NCI-H128 (cell line): ENCODE measurements around the gene POLR1A.

Source experiments
- DNase-seq: peaks from one replicate; lab custom pipeline; 2025; ENCODE audit not compliant: unreplicated experiment; lab: John Stamatoyannopoulos, UW

The POLR1A gene

DNA sequence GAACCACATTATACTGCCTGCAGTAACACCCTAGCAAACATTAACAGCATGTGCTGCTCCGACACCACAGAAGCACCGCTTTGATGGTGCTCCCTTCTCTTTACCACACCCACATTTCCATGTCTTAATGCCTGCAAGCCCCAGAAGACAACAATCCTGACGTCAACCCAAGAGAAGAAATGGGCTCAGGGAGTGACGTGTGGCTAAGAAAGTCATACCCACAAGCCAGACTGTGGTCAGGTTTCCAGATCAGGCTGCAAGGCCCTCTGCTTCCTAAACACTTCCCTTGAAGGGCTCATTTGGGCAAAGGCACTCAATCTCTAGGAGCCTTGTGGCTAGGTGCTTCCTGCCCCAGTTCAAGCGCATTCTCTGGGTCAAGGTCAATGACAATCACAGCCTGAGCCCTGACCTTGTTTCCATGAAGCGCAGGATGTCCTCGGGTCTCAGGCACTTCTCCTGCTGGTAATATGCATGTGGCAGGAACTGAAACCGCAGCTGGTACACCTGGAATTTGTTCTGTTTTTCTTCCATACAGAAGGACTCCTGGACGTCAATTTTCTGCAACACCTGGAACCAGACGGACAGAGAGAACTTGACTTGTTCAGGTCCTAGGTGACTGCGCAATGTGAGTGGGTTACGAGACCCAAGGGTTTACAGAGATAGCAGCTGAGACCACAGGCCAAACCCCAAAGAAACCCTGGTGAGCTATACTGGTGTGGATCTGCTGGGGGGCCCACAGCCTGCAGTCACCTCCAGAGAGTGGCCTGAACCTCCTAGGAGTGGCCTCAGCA is 67.2 kb downstream of the POLR1A start:
- DNase-seq, result no peak

DNA sequence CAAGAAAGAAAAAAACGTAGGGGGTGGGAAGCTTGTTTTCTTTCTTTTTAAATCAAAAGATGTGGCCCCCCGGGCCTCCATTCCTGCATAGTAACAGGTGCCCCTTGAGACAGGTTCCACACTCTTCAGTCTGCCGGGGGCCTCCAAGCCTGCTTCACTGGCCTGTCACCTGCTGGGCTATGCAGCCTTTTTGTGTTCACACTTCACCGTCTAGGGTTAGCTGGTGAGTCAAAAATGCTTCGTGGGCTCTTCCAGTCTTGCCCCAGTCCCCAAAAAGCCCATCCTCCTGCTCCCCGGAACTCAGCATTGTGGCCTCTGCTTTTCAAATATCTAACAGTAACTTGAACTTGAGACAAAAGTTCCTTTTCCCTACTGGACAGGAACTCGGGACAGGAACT is 67.9 kb downstream of the POLR1A start:
- no peak for DNase-seq

DNA sequence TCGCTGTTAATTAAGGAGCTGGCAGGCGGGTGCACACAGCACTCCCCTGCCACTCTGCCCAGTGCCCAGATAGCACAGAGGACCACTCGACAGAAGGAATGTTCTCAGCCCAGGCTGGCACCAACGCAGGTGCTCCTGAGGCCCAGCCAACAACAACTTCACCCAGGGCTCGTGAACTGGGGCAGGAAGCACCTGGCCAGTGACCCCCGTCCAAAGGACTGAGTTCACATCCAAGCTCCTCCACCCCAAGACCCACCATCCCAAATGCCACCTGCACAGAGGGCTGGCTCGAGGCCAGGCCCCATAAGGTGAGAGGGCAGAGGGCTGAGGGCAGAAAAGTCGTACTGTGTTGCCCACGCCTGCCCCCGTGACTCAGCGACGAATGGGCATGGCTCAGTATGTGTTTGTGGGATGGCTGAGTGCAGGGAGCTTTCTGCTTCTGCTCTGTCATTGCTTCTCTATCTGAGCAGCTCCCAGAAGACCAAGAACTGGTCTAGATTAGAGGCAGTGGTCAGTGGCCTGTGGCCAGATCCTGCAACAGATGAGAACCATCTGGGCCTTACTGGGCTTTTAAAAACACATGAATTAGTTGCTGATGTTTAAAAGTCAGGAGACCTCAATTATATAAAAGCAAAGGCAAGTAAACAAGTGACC is 68.4 kb downstream of the POLR1A start:
- DNase-seq, result no peak

DNA sequence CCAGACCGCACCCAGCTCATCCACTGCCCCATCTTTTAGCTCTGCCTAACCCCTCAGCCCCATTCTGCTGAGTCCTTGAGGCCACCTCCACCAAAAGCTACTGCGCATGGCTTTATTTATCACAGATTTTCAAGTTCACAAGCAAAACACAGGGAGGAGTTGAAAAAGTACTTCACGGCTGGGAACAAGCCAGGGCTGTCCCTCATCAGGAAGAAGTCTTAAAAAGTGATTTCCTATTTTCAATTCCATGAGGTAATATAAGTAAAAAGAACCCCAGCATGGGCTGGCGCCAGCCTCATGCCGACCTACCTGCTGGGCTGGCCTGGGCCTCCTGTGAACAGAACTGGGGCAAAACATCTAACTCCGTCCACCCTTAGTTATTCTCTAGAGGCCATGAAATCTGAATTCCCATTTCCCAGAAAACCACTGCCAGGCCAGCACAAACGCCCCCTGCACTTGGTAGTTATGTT is 69.0 kb downstream of the POLR1A start:
- DNase-seq, result no peak

DNA sequence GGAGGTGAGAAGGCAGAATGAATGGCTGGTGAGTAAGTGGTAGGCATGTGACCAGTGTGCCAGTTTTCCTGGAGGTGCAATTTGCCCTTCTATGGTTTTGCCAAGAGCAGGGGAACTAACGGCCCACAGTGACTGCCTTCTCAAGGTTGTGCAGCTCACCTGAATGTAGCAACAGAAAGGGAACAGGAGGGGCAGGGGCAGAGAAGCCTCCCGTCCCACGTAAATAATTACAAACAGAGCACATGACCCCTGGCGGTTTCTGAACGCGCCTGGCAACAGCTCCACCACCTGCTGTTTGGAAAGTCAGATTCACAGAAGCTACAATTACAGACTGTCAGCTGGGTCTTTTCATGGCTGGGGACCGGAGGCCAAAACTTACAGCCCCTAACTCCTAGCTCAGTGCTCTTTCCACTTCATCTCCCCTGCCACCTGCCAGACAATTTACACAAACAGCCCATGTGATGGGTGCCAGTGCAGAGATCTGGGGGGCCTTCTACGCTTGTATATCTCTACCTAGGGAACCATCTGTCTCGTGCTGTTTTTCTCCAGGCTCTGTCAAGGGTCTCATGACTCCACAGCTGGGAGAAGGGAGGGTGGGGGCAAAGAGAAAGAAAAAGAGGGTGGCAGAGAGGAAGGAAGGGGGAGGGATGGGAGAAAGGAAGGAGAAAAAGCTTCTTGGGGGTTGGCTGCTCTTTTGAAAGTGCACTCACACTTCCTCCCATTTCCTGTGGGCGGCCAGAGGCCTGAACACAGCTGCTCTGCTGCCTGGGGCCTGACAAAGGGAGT is 69.6 kb downstream of the POLR1A start:
- peak; percentile 69 for DNase-seq

DNA sequence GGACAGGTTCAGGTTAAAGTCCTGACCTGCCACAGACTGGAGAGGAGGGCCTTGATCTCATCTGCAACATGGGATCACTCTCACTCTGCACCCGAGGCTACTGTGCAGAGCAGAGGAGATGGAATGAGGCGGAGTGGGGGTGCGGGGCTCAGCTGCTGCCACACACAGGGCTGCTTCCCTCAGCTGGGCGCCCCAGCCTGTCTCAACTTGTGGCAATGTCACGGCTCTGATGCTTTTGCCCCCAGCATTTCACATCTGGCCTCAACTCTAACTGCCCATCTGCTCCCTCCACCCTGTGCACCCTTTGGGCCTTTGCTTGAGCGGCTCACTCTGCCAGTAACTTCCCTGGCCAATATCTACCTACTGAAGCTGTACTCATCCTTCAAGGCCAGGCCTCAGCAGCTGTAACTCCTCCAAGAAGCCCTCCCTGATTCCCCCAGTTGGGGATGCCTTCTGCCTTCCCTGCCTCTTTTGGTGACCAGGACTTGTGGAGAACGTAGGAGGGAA is 70.3 kb downstream of the POLR1A start:
- no peak for DNase-seq

DNA sequence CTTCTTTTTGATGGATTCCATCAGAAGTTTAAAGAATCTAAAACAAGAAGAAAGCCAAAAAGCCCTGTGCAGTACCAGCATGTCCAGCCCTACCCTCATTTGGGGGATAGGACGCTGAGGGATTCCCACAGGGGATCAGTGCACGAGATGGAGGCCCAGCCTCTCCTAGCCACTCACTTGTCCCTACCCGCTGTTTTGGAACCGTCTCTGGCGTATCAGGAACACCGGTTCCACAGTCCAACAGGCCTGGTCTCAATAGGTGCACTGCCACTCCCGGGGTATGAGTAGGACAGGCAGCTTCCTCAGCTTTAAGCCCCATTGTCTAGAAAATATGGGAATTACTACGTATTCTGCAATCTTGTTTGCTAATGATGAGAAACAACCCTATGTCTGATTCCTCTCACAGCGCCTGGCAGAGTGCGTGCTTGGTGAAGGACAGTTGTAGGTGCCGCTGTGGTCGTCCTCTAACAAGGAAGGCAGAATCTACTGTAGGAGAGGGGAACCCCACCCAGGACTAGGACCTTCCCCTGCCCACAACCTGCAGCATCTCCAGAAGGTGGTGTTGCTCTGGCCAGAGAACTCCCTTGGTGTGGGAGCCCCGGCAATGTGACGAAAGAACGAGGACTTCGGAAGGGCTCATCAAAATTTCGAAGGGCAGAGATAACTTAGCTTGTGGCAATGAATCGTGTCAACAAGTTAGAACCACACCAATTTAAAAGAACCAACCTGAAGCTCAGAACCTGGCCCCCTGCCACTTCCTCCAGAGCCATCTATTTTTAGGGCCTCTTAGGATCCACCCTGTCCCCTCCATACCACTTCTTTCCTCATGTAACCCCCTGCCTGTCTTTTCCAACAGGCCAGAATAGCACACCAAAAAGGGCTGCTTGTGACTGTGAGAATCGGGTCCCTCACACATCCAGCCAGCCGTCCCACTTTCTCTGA is 71.7 kb downstream of the POLR1A start:
- no peak for DNase-seq

DNA sequence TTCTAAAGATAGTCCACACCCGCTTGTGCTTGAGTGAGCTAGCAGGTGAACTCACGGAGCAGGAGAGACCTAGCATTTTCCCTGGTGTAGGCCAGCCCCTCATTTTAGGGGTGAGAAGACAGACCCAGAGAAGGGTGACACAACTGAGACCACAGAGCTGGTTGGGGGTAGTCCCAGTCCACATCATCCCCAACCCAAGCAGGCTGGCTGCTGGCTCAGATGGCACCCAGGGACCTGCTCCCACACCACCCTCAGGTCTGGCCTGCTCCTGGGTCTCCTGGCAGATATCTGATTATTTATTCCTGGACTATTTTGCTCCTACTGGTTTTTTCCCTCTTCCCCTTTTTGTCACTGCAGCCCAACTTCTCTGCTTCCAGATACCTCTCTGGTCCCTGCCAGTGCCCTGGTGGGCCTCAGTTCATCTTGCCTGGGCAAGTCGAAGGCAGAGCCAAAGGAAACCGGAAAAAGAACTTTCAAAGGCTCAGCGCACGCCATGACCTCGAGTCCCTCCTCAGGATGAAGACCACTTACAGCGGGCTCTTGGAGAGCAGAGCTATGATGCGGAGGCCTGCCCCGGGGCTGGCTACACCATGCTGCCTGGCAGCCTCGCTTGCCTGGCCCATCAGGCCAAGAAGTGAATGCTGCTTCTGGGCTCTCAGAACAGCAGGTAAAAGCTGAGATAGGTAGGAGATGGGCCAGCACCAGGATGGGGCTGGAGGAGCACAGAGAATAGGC is 72.7 kb downstream of the POLR1A start:
- no peak for DNase-seq

DNA sequence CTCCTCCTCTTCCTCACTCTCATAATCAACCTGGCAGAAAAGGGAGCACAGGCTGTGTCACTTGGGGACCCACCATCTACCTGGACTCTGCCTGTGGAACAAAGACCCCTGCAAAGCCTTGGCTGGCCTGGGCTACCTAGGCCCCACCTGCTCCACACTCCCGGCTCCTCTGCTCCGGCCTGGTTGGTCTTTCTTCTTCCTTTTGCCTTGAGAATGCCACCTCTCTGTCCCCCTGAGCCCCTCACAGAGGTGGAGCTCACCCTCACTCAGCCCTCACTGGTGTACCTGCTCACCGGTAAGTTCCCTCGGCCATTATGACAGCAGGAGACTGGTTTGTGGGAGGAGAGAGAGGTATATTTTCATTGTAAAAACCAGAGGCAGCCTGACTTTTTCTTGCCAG is 74.1 kb downstream of the POLR1A start:
- DNase-seq, result no peak

DNA sequence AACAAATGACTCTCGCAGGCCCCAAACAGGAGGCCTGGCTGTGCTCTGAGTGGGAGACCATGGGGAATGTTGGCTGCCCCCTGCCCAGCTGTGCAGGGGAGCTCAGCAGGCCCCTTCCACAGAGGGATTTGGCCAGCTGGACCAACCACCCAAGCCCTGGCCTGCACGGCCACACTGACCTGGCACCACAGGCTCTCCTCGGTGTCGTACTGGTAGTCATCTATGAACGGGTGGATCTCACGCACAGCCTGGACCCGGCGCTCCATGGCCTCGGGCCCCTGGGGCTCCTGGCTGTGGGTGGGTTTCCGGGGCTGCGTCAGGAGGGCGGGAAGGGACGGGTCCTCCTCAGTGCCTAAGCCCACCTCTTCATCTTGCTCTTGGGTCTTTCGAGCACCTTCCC is 74.5 kb downstream of the POLR1A start:
- no peak for DNase-seq

DNA sequence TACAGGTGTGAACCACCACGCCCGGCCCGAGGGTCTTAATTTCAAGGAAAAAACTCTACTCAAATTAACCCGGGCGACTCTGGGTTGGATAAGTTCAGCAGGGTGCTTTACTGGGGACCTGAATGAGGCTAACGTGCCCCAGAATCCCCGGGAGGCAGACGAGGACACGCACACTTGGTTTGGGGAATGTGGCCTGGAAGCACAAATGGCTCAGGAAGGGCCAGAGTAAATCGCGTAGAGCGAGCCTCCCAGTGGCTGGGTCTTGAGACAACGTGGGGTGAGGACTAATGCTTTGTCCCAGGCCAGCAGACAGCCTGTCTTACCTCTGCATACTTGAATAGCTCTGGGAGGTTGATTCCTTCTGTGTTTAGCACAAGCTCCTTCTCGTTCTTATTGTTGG is 75.8 kb downstream of the POLR1A start:
- DNase-seq, result no peak

DNA sequence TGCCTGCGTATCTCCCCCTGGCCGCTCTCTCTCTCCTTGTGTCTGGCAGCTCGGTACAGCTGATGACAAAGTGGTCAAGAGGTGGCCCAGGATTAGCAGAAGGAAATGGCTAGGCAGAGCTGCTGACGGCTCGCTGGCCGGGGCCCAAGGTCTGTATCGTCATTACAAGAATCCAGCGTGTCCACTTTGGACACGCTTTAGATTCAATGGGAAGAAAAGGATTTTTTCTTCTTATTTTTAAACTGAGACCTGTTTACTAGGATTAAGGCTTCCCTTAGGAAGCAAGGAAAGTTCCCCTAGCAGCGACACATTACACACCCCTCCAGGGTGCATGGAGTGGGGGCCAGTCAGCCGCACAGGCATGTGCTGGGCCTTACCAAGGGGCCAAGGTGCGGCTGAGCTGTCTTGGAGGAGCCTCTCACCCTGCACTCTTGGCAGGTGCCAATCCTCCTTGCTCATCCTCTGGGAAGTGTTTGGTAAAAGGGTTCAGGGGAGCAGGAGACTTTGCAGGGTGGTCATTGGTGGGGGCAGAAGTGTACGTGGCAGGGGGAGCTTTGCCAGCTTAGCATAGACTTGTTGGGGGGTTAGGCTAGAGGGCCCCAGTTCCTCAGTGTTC is 76.8 kb downstream of the POLR1A start:
- no peak for DNase-seq

DNA sequence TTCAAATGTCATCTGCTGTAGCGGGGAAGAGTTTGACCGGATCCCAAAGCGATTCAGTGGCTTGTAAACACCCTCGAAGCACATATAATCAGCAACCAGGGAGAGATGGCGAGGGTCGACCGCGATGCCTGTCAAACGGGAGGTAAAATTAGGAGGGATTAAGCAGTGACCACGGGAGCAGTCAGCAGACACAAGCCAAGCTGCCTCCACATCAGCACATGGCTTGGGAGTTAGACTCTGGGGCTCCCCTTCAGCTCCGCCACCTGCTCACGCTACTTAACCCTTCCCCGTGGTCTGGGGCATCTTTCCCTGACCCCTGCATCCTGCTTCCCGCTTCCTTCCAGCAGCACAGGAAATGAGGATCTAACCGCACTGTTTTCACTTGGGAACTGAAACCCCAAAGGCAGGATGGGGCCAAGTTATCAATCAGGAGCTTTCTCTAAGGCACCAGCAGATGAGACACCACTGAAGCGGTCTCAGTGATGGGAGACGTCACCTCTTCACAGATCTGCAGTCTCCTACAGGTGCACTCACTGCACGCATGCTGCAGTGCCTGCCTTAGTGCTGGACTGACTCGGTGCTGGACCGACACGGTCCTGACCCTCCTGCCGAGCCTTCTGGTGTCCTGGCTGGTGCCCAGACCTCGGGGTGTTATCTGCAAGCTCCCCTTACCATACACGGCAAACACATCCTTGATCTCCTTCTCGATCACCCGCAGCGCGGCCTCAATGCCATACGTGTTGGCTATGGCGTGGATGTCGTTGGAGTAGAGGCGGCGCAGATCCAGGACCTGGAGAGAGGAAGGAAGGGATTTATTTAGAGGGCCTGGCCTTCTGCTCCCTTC is 77.5 kb downstream of the POLR1A start:
- no peak for DNase-seq

DNA sequence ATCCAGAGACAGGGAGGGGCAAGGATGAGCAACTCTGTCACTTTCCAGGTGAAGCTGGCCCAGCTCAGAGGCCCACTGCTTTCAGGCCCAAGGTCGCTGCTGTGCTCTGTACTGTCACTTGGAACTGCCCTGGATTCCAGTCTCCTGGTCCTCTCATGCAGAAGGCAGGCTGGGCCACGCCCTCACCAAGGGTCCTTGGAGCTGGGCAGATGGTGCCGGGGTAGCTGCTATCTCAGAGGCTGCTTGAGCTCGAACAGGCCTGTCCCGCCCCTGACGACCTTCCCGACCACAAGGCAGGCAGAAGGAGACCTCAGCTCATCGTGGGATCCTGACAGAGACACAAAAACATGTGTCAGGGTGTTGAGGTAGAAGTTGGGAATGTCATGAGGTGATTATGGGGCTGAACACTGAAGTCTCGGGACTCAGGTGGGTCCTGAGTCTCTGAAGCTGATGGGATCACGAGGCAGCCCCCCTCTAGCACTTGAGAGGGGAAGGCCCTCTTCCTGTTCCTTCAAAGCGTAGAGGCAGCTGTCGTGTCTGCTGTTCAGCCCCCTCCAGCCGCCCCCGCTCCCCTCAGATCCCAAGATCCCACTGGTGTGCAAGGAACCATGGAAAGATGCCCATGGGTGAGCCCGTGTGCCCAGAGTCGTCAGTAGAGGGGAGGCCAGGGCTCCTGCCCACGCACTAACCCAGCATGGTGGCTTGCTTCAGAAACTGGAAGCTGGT is 78.3 kb downstream of the POLR1A start:
- DNase-seq, result no peak

DNA sequence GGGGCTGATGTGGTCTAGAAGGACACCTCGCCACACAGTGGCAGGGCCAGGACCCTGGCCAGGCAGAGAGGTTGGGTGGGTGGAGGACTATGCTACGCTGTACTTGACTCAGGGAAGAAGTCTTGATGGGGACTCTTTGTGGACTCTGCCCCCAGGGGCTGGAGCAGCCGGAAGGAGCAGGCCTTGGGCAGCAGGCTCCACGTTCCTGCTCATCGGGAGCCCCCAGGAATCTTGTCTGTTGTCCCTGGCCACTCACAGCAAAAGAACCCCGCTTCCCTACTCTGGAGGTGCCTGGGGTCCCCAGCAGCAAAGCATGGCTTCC is 79.0 kb downstream of the POLR1A start:
- DNase-seq, result no peak

DNA sequence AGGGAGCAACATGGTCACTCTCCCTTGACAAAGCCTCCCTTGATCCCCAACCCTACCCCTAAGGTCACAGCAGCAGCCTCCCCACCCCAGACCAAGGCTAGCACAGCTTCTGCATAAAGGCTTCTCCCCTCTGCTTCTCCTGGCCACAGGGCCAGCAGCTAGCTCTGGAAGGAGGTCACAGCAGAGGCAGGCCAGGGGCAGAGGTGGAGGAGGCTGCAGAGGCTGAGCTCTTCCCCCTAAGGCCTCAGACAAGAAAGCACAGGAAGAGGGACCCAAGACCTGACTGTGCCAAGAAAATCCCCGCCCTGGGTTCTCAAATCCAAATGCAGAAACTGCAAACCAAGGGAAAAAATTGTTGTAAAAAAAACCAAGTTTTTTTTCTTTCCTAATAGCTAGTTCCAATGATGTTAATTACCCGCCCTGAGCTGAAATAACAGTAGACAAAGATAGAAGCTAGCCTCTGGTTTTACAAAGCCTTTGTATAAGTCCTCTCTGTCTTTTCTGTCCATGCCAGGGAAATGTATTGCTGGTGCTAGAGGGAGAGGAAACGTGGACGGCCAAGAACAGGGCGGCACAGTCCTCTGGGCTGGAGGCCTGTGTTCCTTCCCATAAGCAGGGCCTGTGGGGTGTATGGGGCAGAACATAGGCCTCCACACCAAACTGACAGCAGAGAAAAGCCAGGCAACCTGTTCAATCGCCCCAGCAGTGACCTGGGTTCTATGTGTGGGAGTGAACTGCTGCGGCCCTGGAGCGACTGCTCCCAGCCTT is 79.5 kb downstream of the POLR1A start:
- no peak for DNase-seq

DNA sequence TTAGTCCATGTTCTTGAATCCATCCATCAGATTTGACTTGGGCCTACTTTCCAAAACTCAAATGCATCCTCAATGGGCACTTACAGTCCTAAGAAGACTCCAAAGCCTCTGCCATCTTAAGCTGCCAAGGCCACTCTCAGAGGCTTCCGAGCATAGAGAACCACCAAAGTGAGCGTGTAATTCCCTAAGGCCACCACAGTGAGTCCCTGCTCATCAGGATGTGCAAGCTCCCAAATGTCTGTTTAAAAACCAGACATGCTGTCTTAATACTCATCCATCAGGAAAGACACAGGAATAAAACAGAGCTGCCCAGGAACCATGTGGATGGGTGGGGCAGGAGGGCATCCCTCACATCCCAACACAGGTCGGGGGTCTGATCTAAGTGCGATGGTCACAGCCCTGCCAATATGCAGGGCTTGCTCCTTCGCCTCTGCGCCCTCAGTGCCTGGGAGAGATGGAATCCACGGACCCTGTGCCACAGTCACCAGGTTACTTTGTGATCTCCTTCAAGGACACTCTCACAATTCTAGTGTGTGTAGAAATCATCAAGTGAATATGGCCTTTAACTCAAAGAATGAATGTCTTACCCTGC is 80.4 kb downstream of the POLR1A start:
- no peak for DNase-seq
